CD14-positive monocyte (primary cell): ENCODE results near the gene RABL2A. TPM values are rescaled to one million over a fixed set of nuclear protein-coding genes. Genes with fewer than 3 reads are reported as not detected.
A peak's percentile ranks its signal among the peaks of the same experiment; 100 is the strongest.
"Not testable (repeated sequence)": the region's sequence is repeated elsewhere in the genome, so short reads cannot be mapped to it uniquely, and the experiment has no call there.

Source experiments
- DNase-seq, 3 donors: peaks; one replicate each; pipeline ENCODE4 v3.0.0-alpha.2; 2011 to 2022
- H2AFZ ChIP-seq: 2 replicates; pipeline ENCODE4 v1.6.0; 2012; ENCODE audit warnings: mild to moderate bottlenecking, low read depth, low read length, inconsistent platforms; ENCODE audit not compliant: insufficient read depth, poor library complexity, severe bottlenecking
- H3K27ac ChIP-seq, 2 donors: 1 replicate in 1 of 2; 2 replicates in 1 of 2; pipeline ENCODE4 v1.5.1; 2012 to 2013; ENCODE audit warnings: low read length in 2 of 2, control low read depth in 1 of 2, inconsistent platforms in 1 of 2, low read depth in 1 of 2, mild to moderate bottlenecking in 1 of 2
- H3K27me3 ChIP-seq, 2 donors: one replicate each; pipeline versions ENCODE4 v1.6.0 to v1.6.1; 2011 to 2013; ENCODE audit warnings: low read length in 2 of 2; ENCODE audit not compliant: control insufficient read depth in 2 of 2, insufficient read depth in 2 of 2
- H3K36me3 ChIP-seq, 2 donors: replicated peaks in 1 of 2; 1 replicate in 1 of 2; 2 replicates in 1 of 2; pipeline versions ENCODE4 v1.5.1 to v1.6.1; 2012 to 2013; ENCODE audit warnings: low read length in 2 of 2, control low read depth in 1 of 2, inconsistent platforms in 1 of 2, mild to moderate bottlenecking in 1 of 2; ENCODE audit not compliant: insufficient read depth in 2 of 2, control insufficient read depth in 1 of 2
- H3K4me1 ChIP-seq, 2 donors: 1 replicate in 1 of 2; 2 replicates in 1 of 2; pipeline versions ENCODE4 v1.5.1 to v1.6.1; 2012 to 2013; ENCODE audit warnings: low read length in 2 of 2, control low read depth in 1 of 2, inconsistent platforms in 1 of 2, mild to moderate bottlenecking in 1 of 2, moderate library complexity in 1 of 2; ENCODE audit not compliant: insufficient read depth in 2 of 2, control insufficient read depth in 1 of 2
- H3K4me2 ChIP-seq: replicated peaks from 2 replicates; pipeline ENCODE3; 2012; ENCODE audit warnings: low read length, moderate library complexity, mild to moderate bottlenecking; ENCODE audit not compliant: poor library complexity, severe bottlenecking; ENCODE audit errors: extremely low read depth
- H3K4me3 ChIP-seq, 3 experiments: fragments of 200-600 bp in 1 of 3; sonication (generic) in 1 of 3; replicated peaks in 1 of 3; 1 replicate in 2 of 3; 2 replicates in 1 of 3; pipeline ENCODE4 v1.5.1; 2011 to 2013; ENCODE audit warnings: low read length in 3 of 3, mild to moderate bottlenecking in 3 of 3, control low read depth in 2 of 3, low read depth in 2 of 3, inconsistent platforms in 1 of 3, moderate library complexity in 1 of 3
- H3K79me2 ChIP-seq: 2 replicates; pipeline ENCODE4 v1.6.0; 2012; ENCODE audit warnings: mild to moderate bottlenecking, control low read depth, inconsistent platforms, low read length, moderate library complexity; ENCODE audit not compliant: insufficient read depth
- H3K9ac ChIP-seq: 2 replicates; pipeline ENCODE4 v1.6.0; 2017; ENCODE audit warnings: low read length, mild to moderate bottlenecking; ENCODE audit not compliant: insufficient read depth, poor library complexity, severe bottlenecking
- H3K9me3 ChIP-seq, 2 donors: replicated peaks in 1 of 2; 1 replicate in 1 of 2; 2 replicates in 1 of 2; pipeline versions ENCODE4 v1.5.1 to v1.6.1; 2012 to 2013; ENCODE audit warnings: low read length in 2 of 2, control low read depth in 1 of 2; ENCODE audit not compliant: control insufficient read depth in 1 of 2, insufficient read depth in 1 of 2
- H4K20me1 ChIP-seq: 2 replicates; pipeline ENCODE4 v1.6.0; 2012; ENCODE audit warnings: mild to moderate bottlenecking, low read length, control low read depth, moderate library complexity; ENCODE audit not compliant: insufficient read depth
- H3K27ac Mint-ChIP-seq, 7 donors: one replicate each; pipeline ENCODE4 v1.8.0; 2020; ENCODE audit warnings: mild to moderate bottlenecking in 7 of 7, mixed read lengths in 7 of 7, moderate library complexity in 6 of 7, inconsistent platforms in 2 of 7
- H3K27me3 Mint-ChIP-seq, 3 donors: one replicate each; pipeline ENCODE4 v1.8.0; 2021 to 2022; ENCODE audit warnings: low read depth in 3 of 3, mild to moderate bottlenecking in 3 of 3, mixed read lengths in 3 of 3, moderate library complexity in 3 of 3, inconsistent platforms in 1 of 3
- H3K36me3 Mint-ChIP-seq, 2 donors: one replicate each; pipeline ENCODE4 v1.8.0; 2020; ENCODE audit warnings: mixed read lengths in 2 of 2, inconsistent platforms in 1 of 2, mild to moderate bottlenecking in 1 of 2
- H3K4me1 Mint-ChIP-seq: one replicate; pipeline ENCODE4 v1.8.0; 2020; ENCODE audit warnings: mild to moderate bottlenecking, mixed read lengths
- H3K4me3 Mint-ChIP-seq, 2 donors: one replicate each; pipeline ENCODE4 v1.8.0; 2020; ENCODE audit warnings: mild to moderate bottlenecking in 2 of 2, mixed read lengths in 2 of 2, moderate library complexity in 1 of 2
- H3K9me3 Mint-ChIP-seq, 7 donors: one replicate each; pipeline ENCODE4 v1.8.0; 2020 to 2022; ENCODE audit warnings: mixed read lengths in 7 of 7, mild to moderate bottlenecking in 6 of 7, moderate library complexity in 6 of 7, inconsistent platforms in 2 of 7
- WGBS: methylation state at CpG from one replicate; pipeline ENCODE4 v1.1.5; 2013; ENCODE audit warnings: missing lambda C conversion rate; ENCODE audit not compliant: insufficient coverage; 5-methylcytosine and 5-hydroxymethylcytosine counted together
- intact Hi-C, 2 donors: fragments of 100-400 bp; cut with micrococcal nuclease; formaldehyde crosslinking; loops; one replicate each; pipeline versions ENCODE4 v1.15.0 to v1.15.1; 2023
- polyA plus RNA-seq, 3 donors: library from polyadenylated mRNA; depleted of rRNA in 1 of 3; unstranded in 2 of 3; stranded (reverse) in 1 of 3; fragments of 300-500 nt in 2 of 3; fragments of >200 nt in 1 of 3; fragmentation: Illumina TruSeq in 2 of 3; gene quantifications; 1 replicate in 2 of 3; 2 replicates in 1 of 3; pipeline ENCODE4 v1.2.3, GENCODE V29; 2012 to 2021
- TF ChIP-seq, protein P1 (sequence below): fragments of 200-600 bp; IDR thresholded peaks from one replicate; pipeline ENCODE4 v1.8.0; 2022; ENCODE audit warnings: antibody characterized with exemption, mild to moderate bottlenecking

The RABL2A gene
- polyA plus RNA-seq, 3 donors, result 4.3 to 15.6 (median 5.1) TPM

GRCh38 chr2:113584311-113585092 is 42.6 kb upstream of the RABL2A start:
- Histone ChIP-seq H3K4me2 (peak overlapping the region; percentile 44), H3K4me1 (peaks cover 13 to 28% of the 10 kb centered on the region in 2 donors), H2AFZ (peak overlapping the region; percentile 98), H3K79me2 (peaks cover 12% of the 10 kb centered on the region), H3K27ac (peak overlapping the region in 1 of 2 donors; percentile 70), H3K4me3 (peak overlapping the region; percentile 45 to 80 (median 52)), H3K9ac (peak overlapping the region; percentile 77)
- H3K27me3 ChIP-seq, H4K20me1 ChIP-seq, H3K9me3 ChIP-seq, H3K36me3 ChIP-seq, intact Hi-C loops, H3K36me3 Mint-ChIP-seq, DNase-seq, H3K9me3 Mint-ChIP-seq, H3K27me3 Mint-ChIP-seq: not testable (repeated sequence)
- no CpG with 5 or more reads among the region's 47 CpGs for WGBS
- peaks cover 33% of the 10 kb centered on the region for H3K4me1 Mint-ChIP-seq
- peak overlapping the region in 1 of 7 donors; percentile 50 for H3K27ac Mint-ChIP-seq
- H3K4me3 Mint-ChIP-seq, result peak overlapping the region; percentile 60 to 68

- peak; percentile 29 to 44 (median 41) for DNase-seq
- H3K4me1 Mint-ChIP-seq, result peaks cover 40% of the 10 kb centered on the region
- H3K27ac Mint-ChIP-seq, H3K4me3 ChIP-seq, H3K9me3 ChIP-seq, H2AFZ ChIP-seq, H3K27me3 ChIP-seq, H3K27ac ChIP-seq, H3K36me3 Mint-ChIP-seq, H3K4me3 Mint-ChIP-seq, H3K4me2 ChIP-seq, H3K36me3 ChIP-seq, H3K27me3 Mint-ChIP-seq, H4K20me1 ChIP-seq, H3K9me3 Mint-ChIP-seq, H3K9ac ChIP-seq, intact Hi-C loops: not testable (repeated sequence)
- Histone ChIP-seq H3K4me1 (peaks cover 22 to 38% of the 10 kb centered on the region in 2 donors), H3K79me2 (peaks cover 12% of the 10 kb centered on the region)
- 40% methylated on average over 1 of the region's 3 CpGs for WGBS
- TF ChIP-seq, protein P1, sequence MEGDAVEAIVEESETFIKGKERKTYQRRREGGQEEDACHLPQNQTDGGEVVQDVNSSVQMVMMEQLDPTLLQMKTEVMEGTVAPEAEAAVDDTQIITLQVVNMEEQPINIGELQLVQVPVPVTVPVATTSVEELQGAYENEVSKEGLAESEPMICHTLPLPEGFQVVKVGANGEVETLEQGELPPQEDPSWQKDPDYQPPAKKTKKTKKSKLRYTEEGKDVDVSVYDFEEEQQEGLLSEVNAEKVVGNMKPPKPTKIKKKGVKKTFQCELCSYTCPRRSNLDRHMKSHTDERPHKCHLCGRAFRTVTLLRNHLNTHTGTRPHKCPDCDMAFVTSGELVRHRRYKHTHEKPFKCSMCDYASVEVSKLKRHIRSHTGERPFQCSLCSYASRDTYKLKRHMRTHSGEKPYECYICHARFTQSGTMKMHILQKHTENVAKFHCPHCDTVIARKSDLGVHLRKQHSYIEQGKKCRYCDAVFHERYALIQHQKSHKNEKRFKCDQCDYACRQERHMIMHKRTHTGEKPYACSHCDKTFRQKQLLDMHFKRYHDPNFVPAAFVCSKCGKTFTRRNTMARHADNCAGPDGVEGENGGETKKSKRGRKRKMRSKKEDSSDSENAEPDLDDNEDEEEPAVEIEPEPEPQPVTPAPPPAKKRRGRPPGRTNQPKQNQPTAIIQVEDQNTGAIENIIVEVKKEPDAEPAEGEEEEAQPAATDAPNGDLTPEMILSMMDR, result peak; percentile 71
Measured at GRCh38 chr2:113587201-113587600, 39.9 kb upstream of the RABL2A start.

DNA sequence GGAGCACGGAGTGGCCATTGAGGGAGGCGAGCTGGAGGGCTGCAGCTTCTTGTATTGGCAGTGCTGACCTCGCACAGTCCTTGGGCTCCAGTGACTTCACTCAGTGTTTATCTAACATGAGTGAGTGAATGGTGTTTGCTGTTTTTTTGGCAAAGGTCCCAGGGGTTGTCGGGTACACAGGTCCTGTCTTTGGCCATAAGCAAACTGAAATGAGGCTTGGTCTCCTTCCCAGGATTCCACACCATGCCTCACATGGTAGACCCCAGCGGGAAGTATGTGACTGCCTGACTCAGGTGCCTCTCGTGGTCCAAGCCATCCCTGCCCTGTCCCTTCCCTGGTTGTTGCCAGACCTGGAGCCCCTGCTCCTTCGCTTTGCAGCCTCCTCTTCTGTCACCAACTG is 37.5 kb upstream of the RABL2A start:
- H3K9me3 Mint-ChIP-seq, H2AFZ ChIP-seq, intact Hi-C loops, H4K20me1 ChIP-seq, H3K4me3 Mint-ChIP-seq, H3K9me3 ChIP-seq, H3K4me2 ChIP-seq, H3K4me3 ChIP-seq, H3K36me3 ChIP-seq, H3K27me3 ChIP-seq, H3K79me2 ChIP-seq, H3K9ac ChIP-seq, H3K27me3 Mint-ChIP-seq, H3K27ac ChIP-seq, DNase-seq: not testable (repeated sequence)
- Mint-ChIP-seq H3K4me1 (peaks cover 32% of the 10 kb centered on the region), H3K27ac (peak overlapping the region in 1 of 7 donors; percentile 74), H3K36me3 (peaks cover 5 to 13% of the 10 kb centered on the region in 2 donors)
- H3K4me1 ChIP-seq, result peaks cover 14 to 21% of the 10 kb centered on the region in 2 donors
- WGBS, result 100% methylated on average over 3 of the region's 7 CpGs

- H3K27ac Mint-ChIP-seq, result peak overlapping the region in 4 of 7 donors; percentile 21 to 57 (median 34)
- H3K9ac ChIP-seq, H3K27me3 ChIP-seq, H3K4me2 ChIP-seq, intact Hi-C loops, H3K27ac ChIP-seq, H3K9me3 Mint-ChIP-seq, H3K27me3 Mint-ChIP-seq, H4K20me1 ChIP-seq, H3K4me3 ChIP-seq, H3K36me3 ChIP-seq, H3K9me3 ChIP-seq, H2AFZ ChIP-seq, H3K79me2 ChIP-seq: not testable (repeated sequence)
- peaks cover 8 to 12% of the 10 kb centered on the region in 2 donors for H3K4me1 ChIP-seq
- DNase-seq, result peak; percentile 10 to 42 (median 11)
- peaks cover 21% of the 10 kb centered on the region for H3K4me1 Mint-ChIP-seq
- H3K4me3 Mint-ChIP-seq, result peak overlapping the region in 1 of 2 donors; percentile 49
- WGBS, result no CpG with 5 or more reads among the region's 9 CpGs
- peaks cover 7 to 17% of the 10 kb centered on the region in 2 donors for H3K36me3 Mint-ChIP-seq
Measured at GRCh38 chr2:113591926-113592325, 35.1 kb upstream of the RABL2A start.
